ENCODE measurements around the gene WDFY3.

DNA sequence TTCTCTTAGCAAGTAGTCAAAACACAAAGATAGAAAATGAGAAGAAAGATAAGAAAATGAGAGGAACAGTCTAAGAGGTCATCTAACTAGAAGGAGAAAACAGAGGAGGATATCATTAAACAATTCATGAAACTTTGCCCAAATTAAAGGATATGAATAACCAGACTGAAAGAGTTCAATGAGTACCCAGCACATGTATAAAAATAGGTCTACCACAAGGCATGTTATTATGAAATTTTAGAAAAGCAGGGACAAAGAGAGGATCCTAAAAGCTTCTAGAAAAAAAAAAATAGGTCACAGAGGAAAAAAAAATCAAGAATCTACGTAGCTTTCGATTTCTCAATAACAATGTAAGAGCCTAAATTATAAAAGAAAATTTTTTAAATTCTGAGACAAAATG is 118.5 kb downstream of the WDFY3 start:
- TF ChIP-seq POLR2A (IDR thresholded peaks at IDR 0.05) = no peak
- no peak for TF ChIP-seq CTCF (IDR thresholded peaks at IDR 0.05)

Measured in uterus (tissue), 2 donors.